Adrenal gland (tissue), 12 donors: ENCODE data around the gene TMC1. TPM values are rescaled to one million over a fixed set of nuclear protein-coding genes. Genes with fewer than 3 reads are reported as not detected.

Experiments
- DNase-seq, 7 donors: peaks; one replicate each; pipeline ENCODE4 v3.0.0-alpha.2; 2019 to 2020
- H3K27ac ChIP-seq, 5 donors: fragments of 200-600 bp; sonication (generic) in 4 of 5; 1 replicate in 3 of 5; 2 replicates in 2 of 5; pipeline versions ENCODE4 v1.5.1 to v1.8.0; 2016 to 2020; ENCODE audit warnings: mild to moderate bottlenecking in 1 of 5
- H3K27me3 ChIP-seq: fragments of 200-600 bp; 2 replicates; pipeline ENCODE4 v1.8.0; 2021
- H3K36me3 ChIP-seq, 2 donors: fragments of 200-600 bp; replicated peaks in 1 of 2; 1 replicate in 1 of 2; 2 replicates in 1 of 2; pipeline versions ENCODE4 v1.5.1 to v1.8.0; 2018 to 2022
- H3K4me1 ChIP-seq, 2 donors: fragments of 200-600 bp; replicated peaks in 1 of 2; 1 replicate in 1 of 2; 2 replicates in 1 of 2; pipeline versions ENCODE4 v1.5.1 to v1.8.0; 2018 to 2021
- H3K4me3 ChIP-seq, 4 donors: fragments of 200-600 bp; sonication (generic) in 3 of 4; one replicate each; pipeline ENCODE4 v1.5.1; 2016 to 2018
- H3K9me3 ChIP-seq, 3 donors: fragments of 200-600 bp; sonication (generic) in 1 of 3; replicated peaks in 1 of 3; 1 replicate in 2 of 3; 2 replicates in 1 of 3; pipeline versions ENCODE4 v1.5.1 to v1.8.0; 2016 to 2021
- POLR2A ChIP-seq, 2 donors: fragments of 450-650 bp; IDR thresholded peaks; one replicate each; pipeline ENCODE4 v1.6.1; 2017; ENCODE audit warnings: antibody characterized with exemption in 2 of 2, mild to moderate bottlenecking in 2 of 2, moderate library complexity in 1 of 2
- WGBS, 4 donors: extraction: QIAGEN DNeasy Blood & Tissue Kit in 2 of 4; methylation state at CpG; one replicate each; pipeline versions ENCODE4 v1.1.5 to v1.1.7; 2013 to 2017; 5-methylcytosine and 5-hydroxymethylcytosine counted together
- intact Hi-C, 2 donors: fragments of 100-400 bp; cut with DNase I; formaldehyde crosslinking; loops; one replicate each; pipeline versions ENCODE4 v1.14.1 to v1.15.0; 2022 to 2023
- polyA plus RNA-seq, 3 donors: library from polyadenylated mRNA; stranded (reverse); fragments of 200-250 nt in 2 of 3; fragments of 350-450 nt in 1 of 3; fragmentation: Illumina TruSeq in 1 of 3; extraction: RNeasy Lipid Tissue Mini Kit (QIAGEN cat#74804) in 1 of 3; gene quantifications; one replicate each; pipeline ENCODE4 v1.2.3, GENCODE V29; 2013 to 2014
- total RNA-seq, 9 donors: library from RNA; depleted of rRNA in 4 of 9; stranded (reverse); fragments of >200 nt in 4 of 9; fragments of 120-200 nt in 1 of 9; fragmentation: NEBNext Ultra II Directional in 1 of 9; extraction: Animal tissue kit (Norgen Biotek cat#: 25700) in 1 of 9; gene quantifications; one replicate each; pipeline versions ENCODE4 v1.1.0 to v1.2.4, GENCODE V29; 2013 to 2023
- TF ChIP-seq, protein P1 (sequence below), 6 experiments: fragments of 450-650 bp in 4 of 6; fragments of 200-600 bp in 2 of 6; sonication (generic) in 1 of 6; IDR thresholded peaks; 1 replicate in 5 of 6; 2 replicates in 1 of 6; pipeline versions ENCODE4 v1.5.1 to v1.8.0; 2016 to 2021; ENCODE audit warnings: antibody characterized with exemption in 6 of 6, mild to moderate bottlenecking in 2 of 6, moderate library complexity in 1 of 6
- donor health status: healthy with polysubstance abuse.
- donor health status: Bipolar disorder and iron deficiency.
- donor health status: DM: yes; HTN: yes; CAD: no.
- donor health status: DM: no; HTN: no; CAD: no.
- donor health status: DM: no; HTN: no; CAD: no.
- donor health status: DM: yes; HTN: yes; CAD: no.

Gene TMC1
- total and polyA plus RNA-seq, 12 donors = 0.22 to 1.5 (median 0.50) TPM; not detected in 7

- intact Hi-C loops = no loop called here
Observed at GRCh38 chr9:72758944-72759343, 237.5 kb downstream of the TMC1 start.

GRCh38 chr9:72763022-72763421, 241.6 kb downstream of the TMC1 start:
- 65 to 79% (median 66%) methylated on average over 2 of the region's 2 CpGs for WGBS, 4 donors
- no peaks in the 10 kb centered on the region for H3K9me3 ChIP-seq
- peaks cover 7% of the 10 kb centered on the region for H3K27me3 ChIP-seq
- no peak overlapping the region for H3K27ac ChIP-seq
- no peaks in the 10 kb centered on the region for H3K36me3 ChIP-seq
- intact Hi-C loops = no loop called here
- no peaks in the 10 kb centered on the region for H3K4me1 ChIP-seq
- H3K4me3 ChIP-seq = no peak overlapping the region
- DNase-seq = no peak
- TF ChIP-seq, protein P1, sequence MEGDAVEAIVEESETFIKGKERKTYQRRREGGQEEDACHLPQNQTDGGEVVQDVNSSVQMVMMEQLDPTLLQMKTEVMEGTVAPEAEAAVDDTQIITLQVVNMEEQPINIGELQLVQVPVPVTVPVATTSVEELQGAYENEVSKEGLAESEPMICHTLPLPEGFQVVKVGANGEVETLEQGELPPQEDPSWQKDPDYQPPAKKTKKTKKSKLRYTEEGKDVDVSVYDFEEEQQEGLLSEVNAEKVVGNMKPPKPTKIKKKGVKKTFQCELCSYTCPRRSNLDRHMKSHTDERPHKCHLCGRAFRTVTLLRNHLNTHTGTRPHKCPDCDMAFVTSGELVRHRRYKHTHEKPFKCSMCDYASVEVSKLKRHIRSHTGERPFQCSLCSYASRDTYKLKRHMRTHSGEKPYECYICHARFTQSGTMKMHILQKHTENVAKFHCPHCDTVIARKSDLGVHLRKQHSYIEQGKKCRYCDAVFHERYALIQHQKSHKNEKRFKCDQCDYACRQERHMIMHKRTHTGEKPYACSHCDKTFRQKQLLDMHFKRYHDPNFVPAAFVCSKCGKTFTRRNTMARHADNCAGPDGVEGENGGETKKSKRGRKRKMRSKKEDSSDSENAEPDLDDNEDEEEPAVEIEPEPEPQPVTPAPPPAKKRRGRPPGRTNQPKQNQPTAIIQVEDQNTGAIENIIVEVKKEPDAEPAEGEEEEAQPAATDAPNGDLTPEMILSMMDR (IDR thresholded peaks at IDR 0.05) = no peak
- TF ChIP-seq POLR2A (IDR thresholded peaks at IDR 0.05) = no peak

More at GRCh38 chr9:72758944-72759343, 237.5 kb downstream of the TMC1 start:
- 79 to 91% (median 87%) methylated on average over 4 of the region's 4 CpGs for WGBS, 4 donors
- no peak overlapping the region for H3K4me3 ChIP-seq
- no peaks in the 10 kb centered on the region for H3K9me3 ChIP-seq
- peaks cover 7% of the 10 kb centered on the region for H3K27me3 ChIP-seq
- no peaks in the 10 kb centered on the region for H3K36me3 ChIP-seq
- no peak for DNase-seq
- no peak overlapping the region for H3K27ac ChIP-seq
- no peaks in the 10 kb centered on the region for H3K4me1 ChIP-seq
- TF ChIP-seq, protein P1 (IDR thresholded peaks at IDR 0.05) = no peak
- TF ChIP-seq POLR2A (IDR thresholded peaks at IDR 0.05) = no peak

DNA sequence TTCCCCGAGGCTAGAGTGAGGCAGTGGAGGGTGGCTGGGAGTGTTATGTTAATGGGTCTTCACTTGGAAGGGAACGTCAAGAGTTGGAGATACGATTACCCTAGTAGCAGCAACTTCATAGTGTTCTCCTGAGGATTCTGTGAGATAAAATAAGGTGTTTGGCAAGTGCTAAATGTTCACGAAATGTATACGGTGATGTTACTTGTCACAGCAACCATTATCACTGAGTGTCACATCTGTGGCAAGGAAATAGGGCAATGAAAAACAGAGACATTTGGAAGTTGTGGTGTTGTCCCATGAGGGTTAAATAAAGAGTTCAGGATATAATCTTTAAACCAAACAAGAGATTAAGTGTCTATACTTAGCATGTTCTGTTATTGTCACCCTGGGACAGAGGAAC, 248.1 kb downstream of the TMC1 start:
- no peaks in the 10 kb centered on the region for H3K9me3 ChIP-seq
- TF ChIP-seq POLR2A (IDR thresholded peaks at IDR 0.05) = no peak
- TF ChIP-seq, protein P1 (IDR thresholded peaks at IDR 0.05) = no peak
- DNase-seq = no peak
- no peaks in the 10 kb centered on the region for H3K4me1 ChIP-seq
- H3K27ac ChIP-seq = no peak overlapping the region
- H3K36me3 ChIP-seq = no peaks in the 10 kb centered on the region
- intact Hi-C loops = no loop called here
- WGBS, 4 donors = 74 to 87% (median 80%) methylated on average over 5 of the region's 5 CpGs
- H3K4me3 ChIP-seq = no peak overlapping the region
- H3K27me3 ChIP-seq = no peaks in the 10 kb centered on the region

DNA sequence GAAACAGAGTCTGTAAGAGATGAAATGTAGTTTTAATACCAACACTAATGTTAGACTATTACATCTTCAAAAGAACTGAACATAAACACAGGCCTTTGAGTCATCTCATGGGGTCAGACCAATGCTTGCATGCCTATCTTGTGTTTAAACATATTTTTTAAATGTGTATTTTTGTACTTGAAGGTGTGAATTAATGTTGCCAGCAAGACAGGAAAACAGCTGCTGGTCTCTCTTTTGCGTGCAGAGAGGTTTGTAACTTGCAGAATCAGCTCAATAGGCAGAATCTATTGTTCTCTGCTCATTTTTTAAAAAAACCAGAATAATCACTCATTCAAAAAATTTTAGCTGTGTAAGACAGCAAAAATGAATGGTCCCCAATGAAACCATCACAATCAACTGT, 251.3 kb downstream of the TMC1 start:
- Histone ChIP-seq H3K36me3 (no peaks in the 10 kb centered on the region), H3K9me3 (no peaks in the 10 kb centered on the region), H3K4me1 (no peaks in the 10 kb centered on the region), H3K4me3 (no peak overlapping the region), H3K27me3 (no peaks in the 10 kb centered on the region), H3K27ac (no peak overlapping the region)
- 88 to 91% (median 89%) methylated on average over 1 of the region's 1 CpG for WGBS, 4 donors
- TF ChIP-seq, protein P1 (IDR thresholded peaks at IDR 0.05) = no peak
- DNase-seq = no peak
- intact Hi-C loops = no loop called here
